HepG2 (cell line): Measurements from ENCODE around the gene ITGB1. TPM values are rescaled to one million over a fixed set of nuclear protein-coding genes. Genes with fewer than 3 reads are reported as not detected.

Experiments
- ARNT2 ChIP-seq: sonication (generic); formaldehyde crosslinking; IDR thresholded peaks from 2 replicates; pipeline ENCODE4 v1.8.0; 2022; ENCODE audit warnings: mild to moderate bottlenecking, low read depth, missing genetic modification reagents, moderate library complexity
- BCL6 ChIP-seq: IDR thresholded peaks from 2 replicates; pipeline ENCODE4 v1.6.1; 2016; ENCODE audit warnings: missing genetic modification reagents, missing compliant biosample characterization
- CBX1 ChIP-seq: IDR thresholded peaks from one replicate; pipeline ENCODE4 v1.6.1; 2016; ENCODE audit warnings: antibody characterized with exemption, low read depth
- CCDC6 ChIP-seq: sonication (generic); formaldehyde crosslinking; IDR thresholded peaks from 2 replicates; pipeline ENCODE4 v1.8.1; 2022; ENCODE audit warnings: mild to moderate bottlenecking, missing genetic modification reagents, moderate library complexity
- FOXO1 ChIP-seq: sonication (generic); formaldehyde crosslinking; IDR thresholded peaks from 2 replicates; pipeline ENCODE4 v1.4.0; 2020; ENCODE audit warnings: missing genetic modification reagents
- KMT2B ChIP-seq: IDR thresholded peaks from 2 replicates; pipeline ENCODE4 v1.6.1; 2016; ENCODE audit warnings: missing genetic modification reagents, missing compliant biosample characterization
- NFIC ChIP-seq: IDR thresholded peaks from 2 replicates; pipeline ENCODE4 v1.6.1; 2012; ENCODE audit warnings: mild to moderate bottlenecking, low read length, inconsistent platforms
- PAX8 ChIP-seq: sonication (generic); formaldehyde crosslinking; IDR thresholded peaks from 2 replicates; pipeline ENCODE4 v1.8.0; 2022; ENCODE audit warnings: mild to moderate bottlenecking, missing genetic modification reagents, borderline replicate concordance
- XRCC5 ChIP-seq: fragments of 200-400 bp; formaldehyde crosslinking; optimal IDR thresholded peaks from 2 replicates; pipeline ENCODE3; 2017; ENCODE audit warnings: mild to moderate bottlenecking, low read length
- ZBTB14 ChIP-seq: sonication (generic); formaldehyde crosslinking; IDR thresholded peaks from 2 replicates; pipeline ENCODE4 v1.4.0; 2020; ENCODE audit warnings: missing genetic modification reagents
- ZBTB40 ChIP-seq, 2 experiments: fragments of 450-650 bp in 1 of 2; sonication (generic) in 1 of 2; formaldehyde crosslinking in 1 of 2; IDR thresholded peaks; 2 replicates each; pipeline versions ENCODE4 v1.6.1 to v1.8.0; 2016 to 2022; ENCODE audit warnings: antibody characterized with exemption in 1 of 2, mild to moderate bottlenecking in 1 of 2, missing genetic modification reagents in 1 of 2
- polyA plus RNA-seq, 8 experiments: library from polyadenylated mRNA; depleted of rRNA in 3 of 8; stranded (reverse) in 7 of 8; unstranded in 1 of 8; fragments of >200 nt; fragmentation: Illumina TruSeq in 4 of 8; extraction: Trizol in 4 of 8; gene quantifications; 2 replicates each; pipeline versions ENCODE4 v1.2.1 to v1.2.3, GENCODE V29; 2011 to 2016; ENCODE audit warnings: low read depth in 4 of 8, missing spikeins in 1 of 8, mixed read lengths in 1 of 8; ENCODE audit not compliant: insufficient read depth in 1 of 8
- total RNA-seq, 5 experiments: library from RNA; depleted of rRNA; stranded (reverse); fragments of >200 nt; fragmentation: Illumina TruSeq; extraction: Trizol; gene quantifications; 2 replicates each; pipeline ENCODE4 v1.2.3, GENCODE V29; 2016; ENCODE audit warnings: low read depth in 1 of 5
- TF ChIP-seq, protein P1 (sequence below): sonication (generic); formaldehyde crosslinking; IDR thresholded peaks from 2 replicates; pipeline ENCODE4 v1.5.1; 2020; ENCODE audit warnings: mild to moderate bottlenecking, missing genetic modification reagents, moderate library complexity

The ITGB1 gene
- total and polyA plus RNA-seq, 2 of the 13 experiments (the other 11 are each of a cell fraction or from before 2014, with no cell fraction given): 190 to 204 TPM

- TF ChIP-seq ZBTB40 (IDR thresholded peaks at IDR 0.05) (no peak), ZBTB40 (CRISPR knock-in tag; IDR thresholded peaks at IDR 0.05) (peak; percentile 42; the same call in 1 of the 2 replicates), NFIC (no peak), CCDC6 (CRISPR knock-in tag) (peak; percentile 93), BCL6 (CRISPR knock-in tag) (peak; percentile 62; the same call in 1 of the 2 replicates), ARNT2 (0 out of 2 replicates have a peak, but pooled peaks have one; percentile 74), ZBTB14 (CRISPR knock-in tag) (peak; percentile 38; the same call in 1 of the 2 replicates), KMT2B (CRISPR knock-in tag) (peak; percentile 84), CBX1 (peak; percentile 77), PAX8 (CRISPR knock-in tag) (no peak), FOXO1 (CRISPR knock-in tag) (peak; percentile 46), XRCC5 (peak; percentile 80)
- TF ChIP-seq, protein P1, sequence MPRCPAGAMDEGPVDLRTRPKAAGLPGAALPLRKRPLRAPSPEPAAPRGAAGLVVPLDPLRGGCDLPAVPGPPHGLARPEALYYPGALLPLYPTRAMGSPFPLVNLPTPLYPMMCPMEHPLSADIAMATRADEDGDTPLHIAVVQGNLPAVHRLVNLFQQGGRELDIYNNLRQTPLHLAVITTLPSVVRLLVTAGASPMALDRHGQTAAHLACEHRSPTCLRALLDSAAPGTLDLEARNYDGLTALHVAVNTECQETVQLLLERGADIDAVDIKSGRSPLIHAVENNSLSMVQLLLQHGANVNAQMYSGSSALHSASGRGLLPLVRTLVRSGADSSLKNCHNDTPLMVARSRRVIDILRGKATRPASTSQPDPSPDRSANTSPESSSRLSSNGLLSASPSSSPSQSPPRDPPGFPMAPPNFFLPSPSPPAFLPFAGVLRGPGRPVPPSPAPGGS (CRISPR knock-in tag): peak; percentile 70
Observed at GRCh38 chr10:32980558-32981468, 22.8 kb upstream of the ITGB1 start (continued).
